ENCODE measurements around the gene KSR1.

KSR1 gene

GRCh38 chr17:27473748-27474609 is 17.7 kb downstream of the KSR1 start:
- DNase-seq (ENCODE audit: low read depth): no peak

GRCh38 chr17:27475070-27475673 is 18.9 kb downstream of the KSR1 start:
- DNase-seq (ENCODE audit: low read depth): no peak

GRCh38 chr17:27475981-27476895 is 20.0 kb downstream of the KSR1 start:
- DNase-seq (ENCODE audit: low read depth): no peak

GRCh38 chr17:27477050-27477888 is 21.0 kb downstream of the KSR1 start:
- DNase-seq (ENCODE audit: low read depth): no peak

GRCh38 chr17:27477971-27478684 is 21.9 kb downstream of the KSR1 start:
- DNase-seq (ENCODE audit: low read depth): no peak

- no peak for DNase-seq (ENCODE audit: low read depth)
Measured at GRCh38 chr17:27478901-27479538, 22.8 kb downstream of the KSR1 start.

GRCh38 chr17:27479838-27480237 is 23.6 kb downstream of the KSR1 start:
- no peak for DNase-seq (ENCODE audit: low read depth)

GRCh38 chr17:27480699-27481098 is 24.5 kb downstream of the KSR1 start:
- DNase-seq (ENCODE audit: low read depth): no peak

- DNase-seq (ENCODE audit: low read depth): no peak
Measured at GRCh38 chr17:27481327-27481726, 25.1 kb downstream of the KSR1 start.

GRCh38 chr17:27485125-27485524 is 28.9 kb downstream of the KSR1 start:
- no peak for DNase-seq (ENCODE audit: low read depth)

- no peak for DNase-seq (ENCODE audit: low read depth)
Measured at GRCh38 chr17:27485716-27486495, 29.7 kb downstream of the KSR1 start.

GRCh38 chr17:27486741-27487140 is 30.5 kb downstream of the KSR1 start:
- DNase-seq (ENCODE audit: low read depth): no peak

GRCh38 chr17:27488231-27488630 is 32.0 kb downstream of the KSR1 start:
- no peak for DNase-seq (ENCODE audit: low read depth)

GRCh38 chr17:27489045-27489715 is 32.9 kb downstream of the KSR1 start:
- DNase-seq (ENCODE audit: low read depth): no peak

- no peak for DNase-seq (ENCODE audit: low read depth)
Measured at GRCh38 chr17:27490391-27490790, 34.1 kb downstream of the KSR1 start.

GRCh38 chr17:27491713-27492190 is 35.5 kb downstream of the KSR1 start:
- DNase-seq (ENCODE audit: low read depth): no peak

- DNase-seq (ENCODE audit: low read depth): no peak
Measured at GRCh38 chr17:27492470-27492869, 36.2 kb downstream of the KSR1 start.

- no peak for DNase-seq (ENCODE audit: low read depth)
Measured at GRCh38 chr17:27493088-27493487, 36.8 kb downstream of the KSR1 start.
